HCT116 (cell line): ENCODE data around the gene DEPDC4. TPM values are rescaled to one million over a fixed set of nuclear protein-coding genes. Genes with fewer than 3 reads are reported as not detected.

Experiments
- ATAC-seq: fragments of 200-7000 bp; cut with Tn5 transposase; 2 replicates; pipeline ENCODE4 v1.9.1; 2020; ENCODE audit warnings: mild to moderate bottlenecking, moderate library complexity
- BruUV-seq: library from RNA; stranded (reverse); fragments of 400-500 nt; replicated peaks from 2 replicates; lab custom pipeline; 2021; lab: Mats Ljungman, UMichigan
- CTCF ChIA-PET: fragments of 300-600 bp; sonication (Branson Sonifier 250); formaldehyde crosslinking; loops from one replicate; lab custom pipeline; 2021; ENCODE audit warnings: antibody characterized with exemption; lab: Charles Lee
- POLR2A ChIA-PET: fragments of 300-600, 350-600 bp; sonication (Branson Sonifier 250); formaldehyde crosslinking; loops from one replicate; lab custom pipeline; 2021; ENCODE audit warnings: antibody characterized with exemption; lab: Charles Lee
- RAD21 ChIA-PET, 2 experiments: fragments of 300-600 bp; sonication (Branson Sonifier 250); formaldehyde crosslinking; loops; one replicate each; lab custom pipeline; 2023; ENCODE audit warnings: low total read pairs in 2 of 2; ENCODE audit not compliant: uncharacterized antibody in 2 of 2, unreplicated experiment in 2 of 2, low non-redundant PET in 1 of 2; lab: Charles Lee
- DNase-seq: peaks from one replicate; pipeline ENCODE4 v3.0.0-alpha.2; 2010; ENCODE audit warnings: low read depth, low spot score
- H2AFZ ChIP-seq: fragments of 200-600 bp; shearing (Covaris generic), sonication (generic); 2 replicates; pipeline ENCODE4 v1.6.1; 2017; ENCODE audit warnings: low read depth, mixed run types, mixed read lengths, antibody characterized with exemption, low read length; ENCODE audit not compliant: poor library complexity, severe bottlenecking
- H3K27ac ChIP-seq: 2 replicates; pipeline ENCODE4 v1.5.1; 2012; ENCODE audit warnings: low read depth, low read length
- H3K27me3 ChIP-seq: fragments of 200-600 bp; sonication (generic); 2 replicates; pipeline ENCODE4 v1.6.1; 2016; ENCODE audit warnings: mixed run types, low read length, mixed read lengths; ENCODE audit not compliant: insufficient read depth
- H3K36me3 ChIP-seq, 2 experiments: fragments of 200-500 bp in 1 of 2; fragments of 200-600 bp in 1 of 2; sonication (Bioruptor generic) in 1 of 2; sonication (generic) in 1 of 2; 2 replicates each; pipeline versions ENCODE4 v1.5.1 to v1.6.1; 2014 to 2016; ENCODE audit warnings: low read length in 2 of 2, inconsistent platforms in 1 of 2, mixed read lengths in 1 of 2, mixed run types in 1 of 2; ENCODE audit not compliant: insufficient read depth in 2 of 2, control insufficient read depth in 1 of 2
- H3K4me1 ChIP-seq, 2 experiments: fragments of 200-600 bp in 1 of 2; sonication (generic) in 1 of 2; 2 replicates each; pipeline versions ENCODE4 v1.5.1 to v1.6.1; 2012 to 2017; ENCODE audit warnings: low read length in 2 of 2, inconsistent platforms in 1 of 2, mild to moderate bottlenecking in 1 of 2, mixed read lengths in 1 of 2, mixed run types in 1 of 2, moderate library complexity in 1 of 2; ENCODE audit not compliant: insufficient read depth in 2 of 2, control insufficient read depth in 1 of 2
- H3K4me2 ChIP-seq: fragments of 200-600 bp; sonication (generic); 2 replicates; pipeline ENCODE4 v1.6.1; 2017; ENCODE audit warnings: mixed run types, low read length, mixed read lengths
- H3K4me3 ChIP-seq, 2 experiments: fragments of 200-600 bp in 1 of 2; sonication (generic) in 1 of 2; replicated peaks in 1 of 2; 2 replicates each; pipeline ENCODE4 v1.5.1; 2011 to 2016; ENCODE audit warnings: low read length in 2 of 2, control low read depth in 1 of 2, low read depth in 1 of 2, mild to moderate bottlenecking in 1 of 2, mixed read lengths in 1 of 2, mixed run types in 1 of 2
- H3K79me2 ChIP-seq: fragments of 200-600 bp; sonication (generic); 2 replicates; pipeline ENCODE4 v1.6.1; 2017; ENCODE audit warnings: mild to moderate bottlenecking, mixed run types, low read length, moderate library complexity, mixed read lengths; ENCODE audit not compliant: insufficient read depth
- H3K9ac ChIP-seq: fragments of 200-600 bp; sonication (generic); 2 replicates; pipeline ENCODE4 v1.6.1; 2016; ENCODE audit warnings: low read length, mixed read lengths
- H3K9me2 ChIP-seq: fragments of 200-600 bp; sonication (generic), shearing (Covaris generic); 2 replicates; pipeline ENCODE4 v1.6.1; 2017; ENCODE audit warnings: mixed run types, mild to moderate bottlenecking, moderate library complexity; ENCODE audit not compliant: insufficient read depth
- H3K9me3 ChIP-seq, 2 experiments: fragments of 200-500 bp in 1 of 2; fragments of 200-600 bp in 1 of 2; sonication (Bioruptor generic) in 1 of 2; sonication (generic) in 1 of 2; 2 replicates each; pipeline ENCODE4 v1.6.1; 2014 to 2017; ENCODE audit warnings: low read length in 2 of 2, mixed read lengths in 2 of 2, inconsistent platforms in 1 of 2, low read depth in 1 of 2, mild to moderate bottlenecking in 1 of 2, mixed run types in 1 of 2, moderate library complexity in 1 of 2; ENCODE audit not compliant: control insufficient read depth in 1 of 2, insufficient read depth in 1 of 2
- H4K20me1 ChIP-seq: fragments of 200-600 bp; sonication (generic), shearing (Covaris generic); 2 replicates; pipeline ENCODE4 v1.6.1; 2017; ENCODE audit warnings: mixed run types, mild to moderate bottlenecking, moderate library complexity; ENCODE audit not compliant: insufficient read depth
- CEBPB ChIP-seq: IDR thresholded peaks from 2 replicates; pipeline ENCODE4 v1.6.1; 2012; ENCODE audit warnings: low read depth
- POLR2AphosphoS5 ChIP-seq: IDR thresholded peaks from 2 replicates; pipeline ENCODE4 v1.6.1; 2011; ENCODE audit warnings: mild to moderate bottlenecking, low read depth, low read length, moderate library complexity
- ZFX ChIP-seq: fragments of 450-650 bp; IDR thresholded peaks from 2 replicates; pipeline ENCODE4 v1.6.1; 2017
- intact Hi-C: fragments of 100-400 bp; cut with micrococcal nuclease; formaldehyde crosslinking; loops from 2 replicates; pipeline ENCODE4 v1.10.0; 2022
- total RNA-seq: library from RNA; stranded (reverse); gene quantifications from one replicate; pipeline ENCODE4 v1.2.1, GENCODE V29; 2021; ENCODE audit not compliant: unreplicated experiment
- TF ChIP-seq, protein P1 (sequence below): IDR thresholded peaks from 2 replicates; pipeline ENCODE4 v1.6.1; 2012

The DEPDC4 gene
- total RNA-seq, 1 experiment from 2014 or later = 3.4 TPM

GRCh38 chr12:100267603-100268281, 863 bp upstream of the DEPDC4 start:
- intact Hi-C loops = loop anchor here (2.0 to 5.0 kb wide), 2 partner anchors 67 to 125 kb away; partner anchors contain the start of genes ACTR6 and BLTP3B
- DNase-seq = no peak
- peaks cover 53% of the 10 kb centered on the region for H3K79me2 ChIP-seq

GRCh38 chr12:100266585-100266834, 369 bp downstream of the DEPDC4 start:
- peak overlapping the region; percentile 76 for H3K4me2 ChIP-seq
- H3K27me3 ChIP-seq = no peaks in the 10 kb centered on the region
- peaks cover 3 to 18% of the 10 kb centered on the region in 2 experiments; a peak in 3 of 4 replicates for H3K4me1 ChIP-seq
- peak overlapping the region; percentile 89 for H3K27ac ChIP-seq
- H3K79me2 ChIP-seq = peaks cover 41% of the 10 kb centered on the region
- 0 out of 4 replicates have a peak, but pooled peaks cover 0 to 2% of the 10 kb centered on the region in 2 experiments for H3K36me3 ChIP-seq
- CTCF ChIA-PET = interaction anchor here (0.9 to 1.1 kb wide), 4 partner anchors 31 to 288 kb away, joined by 3 read pairs; no protein-coding TSS in a partner anchor
- no peaks in the 10 kb centered on the region for H4K20me1 ChIP-seq
- peak overlapping the region; percentile 79 to 92 for H3K4me3 ChIP-seq
- peak overlapping the region; percentile 89 for H2AFZ ChIP-seq
- H3K9me3 ChIP-seq = no peaks in the 10 kb centered on the region
- peak overlapping the region; percentile 89 for H3K9ac ChIP-seq
- TF ChIP-seq POLR2AphosphoS5 = peak; percentile 65
- no peak for TF ChIP-seq CEBPB
- no peak for DNase-seq
- BruUV-seq = no TSS peak
- RAD21 ChIA-PET = interaction anchor here in 1 of 2 experiments (1.1 kb wide), 1 partner anchor 111 kb away, joined by 3 read pairs; no protein-coding TSS in a partner anchor
- intact Hi-C loops = loop anchor here (2.0 to 5.0 kb wide), 2 partner anchors 66 to 124 kb away; partner anchors contain the start of genes ACTR6 and BLTP3B
- peak; percentile 88 for ATAC-seq
- no peaks in the 10 kb centered on the region for H3K9me2 ChIP-seq
- POLR2A ChIA-PET = interaction anchor here (0.7 to 1.7 kb wide), 4 partner anchors 9 to 66 kb away, joined by 3 to 8 read pairs (median 4); partner anchors contain the start of gene ACTR6

More at GRCh38 chr12:100267603-100268281, 863 bp upstream of the DEPDC4 start:
- H3K36me3 ChIP-seq = 0 out of 4 replicates have a peak, but pooled peaks cover 0 to 2% of the 10 kb centered on the region in 2 experiments
- peak overlapping the region; percentile 79 to 92 for H3K4me3 ChIP-seq
- peak overlapping the region; percentile 76 for H3K4me2 ChIP-seq
- no peaks in the 10 kb centered on the region for H3K27me3 ChIP-seq
- peak overlapping the region; percentile 89 for H3K27ac ChIP-seq
- no peaks in the 10 kb centered on the region for H4K20me1 ChIP-seq
- no peaks in the 10 kb centered on the region for H3K9me2 ChIP-seq
- TF ChIP-seq, protein P1, sequence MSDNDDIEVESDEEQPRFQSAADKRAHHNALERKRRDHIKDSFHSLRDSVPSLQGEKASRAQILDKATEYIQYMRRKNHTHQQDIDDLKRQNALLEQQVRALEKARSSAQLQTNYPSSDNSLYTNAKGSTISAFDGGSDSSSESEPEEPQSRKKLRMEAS = no peak
- TF ChIP-seq ZFX = peak; percentile 59; the same call in 1 of the 2 replicates
- TF ChIP-seq, all 23 proteins: peak for 1
- no peak overlapping the region for H2AFZ ChIP-seq
- H3K4me1 ChIP-seq = peaks cover 3 to 18% of the 10 kb centered on the region in 2 experiments; a peak in 3 of 4 replicates
- ChIA-PET POLR2A (interaction anchor here (0.9 to 1.7 kb wide), 3 partner anchors 9 to 67 kb away, joined by 3 to 8 read pairs (median 5); partner anchors contain the start of gene ACTR6), RAD21 (interaction anchor here (0.6 to 1.1 kb wide), 2 partner anchors 113 to 1610 kb away, joined by 3 to 4 read pairs; partner anchors contain the start of gene DRAM1 (in 1 of the 2)), CTCF (interaction anchor here (1.0 to 1.1 kb wide), 2 partner anchors 38 to 287 kb away, joined by 3 read pairs; no protein-coding TSS in a partner anchor)
- ATAC-seq = peak; percentile 5
- peak overlapping the region; percentile 89 for H3K9ac ChIP-seq
- no peaks in the 10 kb centered on the region for H3K9me3 ChIP-seq
- no TSS peak for BruUV-seq
